Esophagus squamous epithelium (tissue), 5 donors: ENCODE data around the gene SLC7A6OS. TPM values are rescaled to one million over a fixed set of nuclear protein-coding genes. Genes with fewer than 3 reads are reported as not detected.

ENCODE experiments used
- DNase-seq: peaks from one replicate; lab custom pipeline; 2025; lab: John Stamatoyannopoulos, UW
- H3K27ac ChIP-seq, 4 donors: fragments of 200-600 bp; sonication (generic); one replicate each; pipeline ENCODE4 v1.5.1; 2016 to 2019; ENCODE audit warnings: mild to moderate bottlenecking in 1 of 4
- H3K27me3 ChIP-seq, 4 donors: fragments of 200-600 bp; sonication (generic); 1 replicate in 3 of 4; 2 replicates in 1 of 4; pipeline versions ENCODE4 v1.5.1 to v1.6.0; 2017 to 2021; ENCODE audit warnings: antibody characterized with exemption in 1 of 4
- H3K36me3 ChIP-seq, 3 donors: fragments of 200-600 bp; sonication (generic); one replicate each; pipeline ENCODE4 v1.5.1; 2016 to 2019
- H3K4me1 ChIP-seq, 3 donors: fragments of 200-600 bp; sonication (generic); one replicate each; pipeline ENCODE4 v1.5.1; 2017 to 2019
- H3K4me3 ChIP-seq, 4 donors: fragments of 200-600 bp; sonication (generic); 1 replicate in 3 of 4; 2 replicates in 1 of 4; pipeline ENCODE4 v1.5.1; 2016 to 2019; ENCODE audit warnings: mild to moderate bottlenecking in 2 of 4, moderate library complexity in 1 of 4
- H3K9me3 ChIP-seq, 3 donors: fragments of 200-600 bp; sonication (generic); one replicate each; pipeline ENCODE4 v1.5.1; 2016 to 2019
- CTCF ChIP-seq, 6 experiments: fragments of 450-650 bp in 4 of 6; fragments of 200-600 bp in 2 of 6; sonication (generic) in 2 of 6; IDR thresholded peaks; one replicate each; pipeline ENCODE4 v1.5.1; 2016 to 2019; ENCODE audit warnings: antibody characterized with exemption in 6 of 6, mild to moderate bottlenecking in 4 of 6, moderate library complexity in 4 of 6
- POLR2A ChIP-seq, 4 donors: fragments of 450-650 bp; IDR thresholded peaks; one replicate each; pipeline ENCODE4 v1.6.1; 2017; ENCODE audit warnings: antibody characterized with exemption in 4 of 4, mild to moderate bottlenecking in 4 of 4, moderate library complexity in 3 of 4
- WGBS, 2 donors: methylation state at CpG; one replicate each; pipeline ENCODE4 v1.1.5; 2018; 5-methylcytosine and 5-hydroxymethylcytosine counted together
- intact Hi-C: fragments of 100-400 bp; cut with DNase I; formaldehyde crosslinking; loops from one replicate; pipeline ENCODE4 v1.15.0; 2022
- total RNA-seq, 4 donors: library from RNA; depleted of rRNA; stranded (reverse); fragments of >200 nt; gene quantifications; one replicate each; pipeline ENCODE4 v1.1.0, GENCODE V29; 2016
- donor health status: DM: yes; HTN: yes; CAD: no.

The SLC7A6OS gene
- total RNA-seq, 4 donors from 2014 or later = 4.5 to 16.2 (median 6.7) TPM

GRCh38 chr16:68273459-68273858 lies 37.3 kb downstream of the SLC7A6OS start:
- no peaks in the 10 kb centered on the region for H3K9me3 ChIP-seq
- H3K4me1 ChIP-seq = peaks cover 0 to 70% (median 28%) of the 10 kb centered on the region in 3 donors
- 55 to 64% methylated on average over 5 of the region's 5 CpGs for WGBS, 2 donors
- no peak overlapping the region for H3K4me3 ChIP-seq
- H3K27me3 ChIP-seq = no peaks in the 10 kb centered on the region
- no peak for DNase-seq
- intact Hi-C loops = no loop called here
- peak overlapping the region in 1 of 4 donors; percentile 48 for H3K27ac ChIP-seq
- H3K36me3 ChIP-seq = peaks cover 0 to 15% (median 0%) of the 10 kb centered on the region in 3 donors
- TF ChIP-seq POLR2A (IDR thresholded peaks at IDR 0.05) (no peak), CTCF (IDR thresholded peaks at IDR 0.05) (no peak)

DNA sequence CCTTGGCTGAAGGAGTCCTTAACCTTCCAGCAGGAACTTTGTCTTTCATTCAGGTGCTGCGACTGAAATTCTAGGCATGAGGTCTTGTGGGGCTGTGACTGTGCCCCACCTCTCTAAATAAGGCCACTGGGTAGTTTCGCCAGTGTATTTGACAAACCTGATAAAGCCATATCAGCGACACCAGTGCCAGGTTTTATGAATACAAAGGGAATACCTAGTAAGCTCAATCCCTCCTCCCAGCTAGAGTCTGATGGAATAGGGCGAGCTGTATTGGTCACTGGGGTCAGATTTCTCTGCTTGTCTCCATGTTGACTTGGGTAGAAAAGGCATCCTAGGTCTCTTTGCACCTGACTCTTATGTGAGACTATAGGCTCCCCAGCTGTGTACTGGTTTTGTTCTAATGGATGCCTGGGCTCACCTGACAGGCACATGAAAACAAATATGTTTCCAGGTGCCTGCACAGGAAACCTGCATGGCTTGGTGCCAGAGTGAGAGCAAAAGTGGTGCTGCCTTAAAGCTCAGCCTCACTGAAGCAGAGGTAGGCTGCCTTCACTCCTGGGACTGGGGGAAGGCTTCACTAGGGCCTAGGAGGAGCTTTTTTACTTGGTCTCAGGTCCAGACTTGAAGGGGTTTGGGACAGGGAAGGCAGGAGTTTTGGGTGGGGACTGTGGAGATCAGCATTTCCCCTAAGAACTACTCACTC lies 38.1 kb downstream of the SLC7A6OS start:
- 96 to 100% methylated on average over 1 to 2 of the region's 4 CpGs for WGBS, 2 donors
- Histone ChIP-seq H3K27me3 (no peaks in the 10 kb centered on the region), H3K36me3 (peaks cover 0 to 15% (median 0%) of the 10 kb centered on the region in 3 donors), H3K9me3 (no peaks in the 10 kb centered on the region), H3K27ac (peak overlapping the region in 2 of 4 donors; percentile 2 to 48), H3K4me3 (no peak overlapping the region), H3K4me1 (peaks cover 0 to 75% (median 28%) of the 10 kb centered on the region in 3 donors)
- intact Hi-C loops = no loop called here
- no peak for DNase-seq
- TF ChIP-seq CTCF (IDR thresholded peaks at IDR 0.05) (no peak), POLR2A (IDR thresholded peaks at IDR 0.05) (no peak)

- no peak for DNase-seq
- intact Hi-C loops = no loop called here
- Histone ChIP-seq H3K36me3 (peaks cover 0 to 15% (median 0%) of the 10 kb centered on the region in 3 donors), H3K4me1 (peaks cover 9 to 76% (median 28%) of the 10 kb centered on the region in 3 donors), H3K9me3 (no peaks in the 10 kb centered on the region), H3K4me3 (no peak overlapping the region), H3K27me3 (no peaks in the 10 kb centered on the region), H3K27ac (no peak overlapping the region)
- WGBS, 2 donors = 0 to 36% methylated on average over 1 of the region's 1 CpG
- TF ChIP-seq POLR2A (IDR thresholded peaks at IDR 0.05) = no peak
These were observed 40.4 kb downstream of the SLC7A6OS start for GRCh38 chr16:68270353-68270752.

- H3K4me3 ChIP-seq = no peak overlapping the region
- DNase-seq = no peak
- peaks cover 0 to 10% (median 0%) of the 10 kb centered on the region in 3 donors for H3K36me3 ChIP-seq
- peaks cover 15 to 76% (median 23%) of the 10 kb centered on the region in 3 donors for H3K4me1 ChIP-seq
- 93% methylated on average over 3 to 4 of the region's 4 CpGs for WGBS, 2 donors
- H3K27me3 ChIP-seq = no peaks in the 10 kb centered on the region
- H3K9me3 ChIP-seq = no peaks in the 10 kb centered on the region
- TF ChIP-seq POLR2A (IDR thresholded peaks at IDR 0.05) (no peak), CTCF (IDR thresholded peaks at IDR 0.05) (no peak)
- intact Hi-C loops = no loop called here
- no peak overlapping the region for H3K27ac ChIP-seq
These were observed 41.0 kb downstream of the SLC7A6OS start for GRCh38 chr16:68269793-68270192.

- Histone ChIP-seq H3K36me3 (no peaks in the 10 kb centered on the region), H3K4me1 (peaks cover 15 to 71% (median 23%) of the 10 kb centered on the region in 3 donors), H3K9me3 (no peaks in the 10 kb centered on the region), H3K27ac (no peak overlapping the region), H3K4me3 (no peak overlapping the region), H3K27me3 (no peaks in the 10 kb centered on the region)
- intact Hi-C loops = no loop called here
- no peak for DNase-seq
- 77 to 85% methylated on average over 6 of the region's 6 CpGs for WGBS, 2 donors
- TF ChIP-seq POLR2A (IDR thresholded peaks at IDR 0.05) (no peak), CTCF (IDR thresholded peaks at IDR 0.05) (no peak)
These were observed 42.9 kb downstream of the SLC7A6OS start for GRCh38 chr16:68267612-68268405.
